SH-SY5Y (cell line): ENCODE data around the gene SH3TC1.

Source experiments
- GATA2 ChIP-seq: IDR thresholded peaks from 2 replicates; pipeline ENCODE4 v1.6.1; 2011; ENCODE audit warnings: mild to moderate bottlenecking, low read depth, low read length
- GATA3 ChIP-seq: IDR thresholded peaks from 2 replicates; pipeline ENCODE4 v1.6.1; 2011; ENCODE audit warnings: low read depth, mild to moderate bottlenecking, low read length, moderate library complexity

GRCh38 chr4:8250637-8251036 lies 51.5 kb downstream of the SH3TC1 start:
- TF ChIP-seq GATA2 (no peak), GATA3 (no peak)
